Heart right ventricle (tissue), 16 donors: Measurements from ENCODE around the gene SCLT1. TPM values are rescaled to one million over a fixed set of nuclear protein-coding genes. Genes with fewer than 3 reads are reported as not detected.

Experiments
- ATAC-seq, 8 donors: fragments of 200-7000 bp; cut with Tn5 transposase; one replicate each; pipeline ENCODE4 v1.9.1; 2020; ENCODE audit warnings: mild to moderate bottlenecking in 8 of 8, moderate library complexity in 8 of 8, moderate number of reproducible peaks in 1 of 8
- DNase-seq, 2 donors: peaks; one replicate each; pipeline ENCODE4 v3.0.0-alpha.2; 2020
- H3K27ac ChIP-seq, 10 donors: fragments of 200-600 bp; sonication (generic) in 2 of 10; one replicate each; pipeline versions ENCODE4 v1.5.0 to v1.8.0; 2020 to 2022; ENCODE audit warnings: mild to moderate bottlenecking in 3 of 10
- H3K27me3 ChIP-seq, 7 donors: fragments of 200-600 bp; one replicate each; pipeline ENCODE4 v1.8.0; 2021 to 2022; ENCODE audit warnings: mild to moderate bottlenecking in 2 of 7
- H3K36me3 ChIP-seq, 9 donors: fragments of 200-600 bp; sonication (generic) in 1 of 9; one replicate each; pipeline versions ENCODE4 v1.5.0 to v1.8.0; 2020 to 2022; ENCODE audit warnings: mild to moderate bottlenecking in 2 of 9
- H3K4me1 ChIP-seq, 9 donors: fragments of 200-600 bp; sonication (generic) in 1 of 9; one replicate each; pipeline versions ENCODE4 v1.5.0 to v1.8.0; 2020 to 2022; ENCODE audit warnings: mild to moderate bottlenecking in 4 of 9
- H3K4me3 ChIP-seq, 10 donors: fragments of 200-600 bp; sonication (generic) in 2 of 10; one replicate each; pipeline versions ENCODE4 v1.5.0 to v1.8.0; 2020 to 2022; ENCODE audit warnings: mild to moderate bottlenecking in 7 of 10, moderate library complexity in 2 of 10
- H3K9me3 ChIP-seq, 11 donors: fragments of 200-600 bp in 10 of 11; sonication (generic) in 2 of 11; one replicate each; pipeline versions ENCODE4 v1.5.0 to v1.8.0; 2013 to 2022; ENCODE audit warnings: mild to moderate bottlenecking in 2 of 11, control low read depth in 1 of 11, moderate library complexity in 1 of 11
- CTCF ChIP-seq, 9 donors: fragments of 200-600 bp; sonication (generic) in 2 of 9; IDR thresholded peaks; one replicate each; pipeline versions ENCODE4 v1.5.0 to v1.8.0; 2021 to 2022; ENCODE audit warnings: antibody characterized with exemption in 9 of 9, mild to moderate bottlenecking in 5 of 9, moderate library complexity in 1 of 9
- WGBS, 2 donors: extraction: QIAGEN DNeasy Blood & Tissue Kit; methylation state at CpG; one replicate each; pipeline ENCODE4 v1.1.7; 2013; ENCODE audit warnings: inconsistent platforms in 1 of 2; 5-methylcytosine and 5-hydroxymethylcytosine counted together
- intact Hi-C, 10 donors: fragments of 100-400 bp; cut with DNase I; formaldehyde crosslinking; loops; one replicate each; pipeline versions ENCODE4 v1.11.1 to v1.14.2; 2022
- polyA plus RNA-seq, 2 donors: library from polyadenylated mRNA; stranded (reverse); fragments of 200-250 nt; gene quantifications; one replicate each; pipeline ENCODE4 v1.2.3, GENCODE V29; 2013
- total RNA-seq, 10 donors: library from RNA; stranded (reverse); fragmentation: NEBNext Ultra II Directional in 3 of 10; extraction: Animal tissue kit (Norgen Biotek cat#: 25700) in 3 of 10; gene quantifications; one replicate each; pipeline versions ENCODE4 v1.2.1 to v1.2.4, GENCODE V29; 2021 to 2023
- donor health status: Arrhythmogenic right ventricular cardiomyopathy.
- donor health status: ischemic (EF 13 %, LVEDD 7.1; RV severe dilation, severe dysfunction).
- donor health status: healthy with polysubstance abuse.
- donor health status: DM: no; HTN: yes; CAD: no.
- donor health status: DM: no; HTN: no; CAD: no.
- donor health status: ischemic (EF 25% LVEDD 6.9; RV normal size, moderate dysfunction).
- donor health status: ischemic (EF 25% LVEDD 5.7; RV mildly dilated, moderate dysfunction).
- donor health status: healthy.
- donor health status: DM: yes; HTN: yes; CAD: no.
- donor health status: Ischemic cardiomyopathy.
- donor health status: ischemic (EF 35%, LVEDD 5.7; RV mildly dilated, moderate dysfunction).
- donor health status: nonischemic (EF 11% LVEDD 7.7; RV severe dilation, severe dysfunction).
- donor health status: DM: yes; HTN: yes; CAD: no.
- donor health status: PGD.
- donor health status: ischemic (EF 29% LVEDD 5.4; RV normal size, mild dysfunction).
- donor health status: nonischemic (EF 23%, LVEDD 6.1; RV moderate dilation, normal function).

The SCLT1 gene
- total and polyA plus RNA-seq, 12 donors, result 3.0 to 12.4 (median 9.9) TPM

- no peaks in the 10 kb centered on the region for H3K4me1 ChIP-seq
- DNase-seq (no peak), ATAC-seq (no peak)
- peaks cover 0 to 19% (median 0%) of the 10 kb centered on the region in 11 donors for H3K9me3 ChIP-seq
- no peak for TF ChIP-seq CTCF (IDR thresholded peaks at IDR 0.05)
- 59 to 65% methylated on average over 1 of the region's 1 CpG for WGBS, 2 donors
- no peak overlapping the region for H3K27ac ChIP-seq
- intact Hi-C loops, result no loop called here
- no peaks in the 10 kb centered on the region for H3K27me3 ChIP-seq
- no peak overlapping the region for H3K4me3 ChIP-seq
- peaks cover 0 to 76% (median 9%) of the 10 kb centered on the region in 9 donors for H3K36me3 ChIP-seq
Observed at GRCh38 chr4:128942607-128943006, 150.7 kb downstream of the SCLT1 start.

GRCh38 chr4:128940971-128941370 is 152.4 kb downstream of the SCLT1 start:
- no peak for DNase-seq
- Histone ChIP-seq H3K27ac (no peak overlapping the region), H3K4me3 (no peak overlapping the region), H3K36me3 (peaks cover 0 to 74% (median 9%) of the 10 kb centered on the region in 9 donors), H3K9me3 (peaks cover 0 to 19% (median 0%) of the 10 kb centered on the region in 11 donors), H3K27me3 (no peaks in the 10 kb centered on the region), H3K4me1 (no peaks in the 10 kb centered on the region)
- no peak for ATAC-seq
- TF ChIP-seq CTCF (IDR thresholded peaks at IDR 0.05), result no peak
- intact Hi-C loops, result no loop called here
- 56 to 62% methylated on average over 2 of the region's 2 CpGs for WGBS, 2 donors

DNA sequence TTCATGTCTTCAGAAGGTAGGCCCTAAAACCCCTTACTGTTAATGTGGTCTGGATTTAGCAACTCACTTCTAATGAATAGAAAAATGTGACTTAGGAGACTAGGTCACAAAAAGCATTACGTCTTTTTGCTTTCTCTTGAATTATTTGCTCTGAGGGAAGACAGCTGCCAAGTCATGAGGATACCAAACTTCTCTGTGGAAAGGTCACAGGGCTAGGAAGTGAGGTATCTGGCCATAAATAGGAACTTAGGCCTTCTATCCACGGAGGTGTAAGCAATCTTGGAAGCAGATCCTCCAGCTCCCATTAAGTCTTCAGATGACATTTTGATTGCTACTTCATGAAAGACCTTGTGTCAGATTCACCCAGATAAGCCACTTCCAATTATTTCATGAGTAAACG is 163.3 kb downstream of the SCLT1 start:
- WGBS, 2 donors, result 56 to 63% methylated on average over 3 of the region's 3 CpGs

DNA sequence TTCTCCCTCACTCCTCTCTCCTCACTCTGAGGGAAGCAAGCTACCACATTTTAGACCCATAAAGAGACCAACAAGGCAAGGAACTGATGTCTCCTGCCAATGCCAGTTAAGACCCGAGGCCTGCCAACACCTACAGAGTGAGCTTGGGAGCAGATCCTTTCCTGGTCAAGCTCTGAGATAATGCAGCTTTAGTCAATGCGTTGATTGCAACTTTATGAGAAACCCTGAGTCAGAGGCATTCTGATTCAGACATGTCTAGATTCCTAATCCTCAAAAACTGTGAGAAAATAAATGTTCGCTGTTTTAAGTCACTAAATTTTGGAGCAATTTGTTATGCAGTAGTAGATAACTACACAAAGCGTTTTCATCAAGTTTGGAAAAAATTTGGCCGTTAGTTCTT is 168.4 kb downstream of the SCLT1 start:
- Histone ChIP-seq H3K27ac (no peak overlapping the region), H3K27me3 (no peaks in the 10 kb centered on the region), H3K9me3 (peaks cover 0 to 11% (median 0%) of the 10 kb centered on the region in 11 donors), H3K4me1 (peaks cover 0 to under 1% (median 0%) of the 10 kb centered on the region in 9 donors), H3K4me3 (no peak overlapping the region), H3K36me3 (peaks cover 0 to 28% (median 4%) of the 10 kb centered on the region in 9 donors)
- intact Hi-C loops, result no loop called here
- 93 to 95% methylated on average over 5 of the region's 5 CpGs for WGBS, 2 donors
- ATAC-seq (no peak), DNase-seq (no peak)
- TF ChIP-seq CTCF (IDR thresholded peaks at IDR 0.05), result no peak

More for the DNA sequence above, 163.3 kb downstream of the SCLT1 start:
- no peak for ATAC-seq
- H3K27ac ChIP-seq, result no peak overlapping the region
- TF ChIP-seq CTCF (IDR thresholded peaks at IDR 0.05), result no peak
- peaks cover 0 to 10% (median 0%) of the 10 kb centered on the region in 9 donors for H3K4me1 ChIP-seq
- intact Hi-C loops, result loop anchor here in 1 of 10 donors (5.0 kb wide), 1 partner anchor 1142 kb away; no protein-coding TSS in a partner anchor
- H3K9me3 ChIP-seq, result peaks cover 0 to 11% (median 0%) of the 10 kb centered on the region in 11 donors
- peaks cover 0 to 39% (median 4%) of the 10 kb centered on the region in 9 donors for H3K36me3 ChIP-seq
- H3K4me3 ChIP-seq, result no peak overlapping the region
- H3K27me3 ChIP-seq, result no peaks in the 10 kb centered on the region
- DNase-seq, result no peak
